Testis (tissue), 5 donors: Measurements from ENCODE around the gene TNNC2. TPM values are rescaled to one million over a fixed set of nuclear protein-coding genes. Genes with fewer than 3 reads are reported as not detected.
"Not testable (repeated sequence)": the region's sequence is repeated elsewhere in the genome, so short reads cannot be mapped to it uniquely, and the experiment has no call there.

Source experiments
- DNase-seq: peaks from one replicate; pipeline ENCODE4 v3.0.0-alpha.2; 2019
- H3K27ac ChIP-seq, 2 donors: fragments of 200-600 bp; sonication (generic); one replicate each; pipeline ENCODE4 v1.5.1; 2019
- H3K27me3 ChIP-seq: fragments of 200-600 bp; sonication (generic); one replicate; pipeline ENCODE4 v1.5.1; 2019
- H3K36me3 ChIP-seq: fragments of 200-600 bp; sonication (generic); one replicate; pipeline ENCODE4 v1.5.1; 2017; ENCODE audit warnings: low read depth; ENCODE audit errors: missing control alignments
- H3K4me1 ChIP-seq: fragments of 200-600 bp; sonication (generic); one replicate; pipeline ENCODE4 v1.5.1; 2019
- H3K4me3 ChIP-seq, 2 donors: fragments of 200-600 bp; sonication (generic); one replicate each; pipeline ENCODE4 v1.5.1; 2017 to 2019
- H3K9me3 ChIP-seq: fragments of 200-600 bp; sonication (generic); one replicate; pipeline ENCODE4 v1.5.1; 2017
- POLR2A ChIP-seq: fragments of 450-650 bp; IDR thresholded peaks from one replicate; pipeline ENCODE4 v1.6.1; 2017; ENCODE audit warnings: antibody characterized with exemption, mild to moderate bottlenecking, moderate library complexity
- WGBS, 2 donors: methylation state at CpG; one replicate each; pipeline ENCODE4 v1.1.5; 2018; 5-methylcytosine and 5-hydroxymethylcytosine counted together
- intact Hi-C: fragments of 100-400 bp; cut with DNase I; formaldehyde crosslinking; loops from one replicate; pipeline ENCODE4 v1.15.1; 2023; ENCODE audit warnings: low total_unique reads
- long read RNA-seq, 2 donors: transcript quantifications; one replicate each; lab custom pipeline, GENCODE V29; 2026
- polyA plus RNA-seq: library from polyadenylated mRNA; stranded (reverse); fragments of 350-450 nt; fragmentation: Illumina TruSeq; extraction: RNeasy Lipid Tissue Mini Kit (QIAGEN cat#74804); gene quantifications from one replicate; pipeline ENCODE4 v1.2.3, GENCODE V29; 2014; ENCODE audit warnings: low read depth, low replicate concordance; ENCODE audit not compliant: insufficient read depth
- total RNA-seq, 2 donors: library from RNA; depleted of rRNA; stranded (reverse); fragments of >200 nt; gene quantifications; one replicate each; pipeline ENCODE4 v1.2.3, GENCODE V29; 2016
- TF ChIP-seq, protein P1 (sequence below), 3 experiments: fragments of 450-650 bp in 2 of 3; fragments of 200-600 bp in 1 of 3; sonication (generic) in 1 of 3; IDR thresholded peaks; one replicate each; pipeline ENCODE4 v1.5.1; 2016 to 2019; ENCODE audit warnings: antibody characterized with exemption in 3 of 3, mild to moderate bottlenecking in 2 of 3, moderate library complexity in 1 of 3

TNNC2 gene
- total RNA-seq (1 to 10 TPM; 4.6 to 6.5 TPM), polyA plus RNA-seq (12.1 TPM)
- long read RNA-seq, donor 1, result 0 reads
- long read RNA-seq, donor 2, result 0 reads

DNA sequence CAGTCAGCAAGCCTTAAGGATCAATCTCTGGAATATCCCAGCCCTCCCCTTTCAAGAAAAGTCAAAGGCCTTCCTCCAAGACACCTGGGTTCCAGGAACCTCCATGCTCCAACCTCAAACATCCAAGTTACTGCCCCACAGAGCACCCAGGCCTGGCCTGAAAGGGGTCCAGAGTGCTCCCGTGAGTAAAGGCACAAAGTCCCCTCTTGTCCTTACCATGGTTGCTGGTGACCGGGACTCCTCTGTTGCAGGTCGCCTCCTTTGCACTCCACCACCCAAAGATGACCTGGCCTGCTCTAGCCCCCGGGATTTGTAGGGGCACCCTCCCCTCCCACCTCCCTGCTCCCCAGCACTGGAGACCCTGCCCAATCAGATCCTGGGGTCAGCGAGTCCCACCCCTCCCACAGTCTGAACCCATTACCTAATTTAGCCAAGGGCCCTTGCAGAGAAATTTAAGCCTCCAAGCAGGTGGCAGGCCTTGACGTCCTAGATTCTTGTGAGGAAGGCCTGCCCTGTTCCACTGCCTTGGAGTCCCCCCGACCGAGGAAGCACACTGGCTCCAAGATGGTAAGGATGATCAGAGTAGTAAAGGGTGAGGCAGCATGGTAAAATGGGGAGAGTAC is at the start of gene TNNC2:
TSS of gene TNNC2 (minus strand) at position 283 of the 623 bp plus-strand sequence. CDS start at position 219, 64 bp downstream.
- no peaks in the 10 kb centered on the region for H3K9me3 ChIP-seq
- H3K4me1 ChIP-seq, result peaks cover 27% of the 10 kb centered on the region
- 88 to 91% methylated on average over 7 to 8 of the region's 8 CpGs for WGBS, 2 donors
- TF ChIP-seq, protein P1, sequence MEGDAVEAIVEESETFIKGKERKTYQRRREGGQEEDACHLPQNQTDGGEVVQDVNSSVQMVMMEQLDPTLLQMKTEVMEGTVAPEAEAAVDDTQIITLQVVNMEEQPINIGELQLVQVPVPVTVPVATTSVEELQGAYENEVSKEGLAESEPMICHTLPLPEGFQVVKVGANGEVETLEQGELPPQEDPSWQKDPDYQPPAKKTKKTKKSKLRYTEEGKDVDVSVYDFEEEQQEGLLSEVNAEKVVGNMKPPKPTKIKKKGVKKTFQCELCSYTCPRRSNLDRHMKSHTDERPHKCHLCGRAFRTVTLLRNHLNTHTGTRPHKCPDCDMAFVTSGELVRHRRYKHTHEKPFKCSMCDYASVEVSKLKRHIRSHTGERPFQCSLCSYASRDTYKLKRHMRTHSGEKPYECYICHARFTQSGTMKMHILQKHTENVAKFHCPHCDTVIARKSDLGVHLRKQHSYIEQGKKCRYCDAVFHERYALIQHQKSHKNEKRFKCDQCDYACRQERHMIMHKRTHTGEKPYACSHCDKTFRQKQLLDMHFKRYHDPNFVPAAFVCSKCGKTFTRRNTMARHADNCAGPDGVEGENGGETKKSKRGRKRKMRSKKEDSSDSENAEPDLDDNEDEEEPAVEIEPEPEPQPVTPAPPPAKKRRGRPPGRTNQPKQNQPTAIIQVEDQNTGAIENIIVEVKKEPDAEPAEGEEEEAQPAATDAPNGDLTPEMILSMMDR (IDR thresholded peaks at IDR 0.05), result no peak
- TF ChIP-seq POLR2A, result no peak
- peak within 1 kb of the TSS in 1 of 2 donors; percentile 9 for H3K27ac ChIP-seq
- no peak for DNase-seq
- intact Hi-C loops, result no loop called here
- no peaks in the 10 kb centered on the region for H3K27me3 ChIP-seq
- H3K36me3 ChIP-seq, result no peaks in the 10 kb centered on the region
- no peak within 1 kb of the TSS for H3K4me3 ChIP-seq

DNA sequence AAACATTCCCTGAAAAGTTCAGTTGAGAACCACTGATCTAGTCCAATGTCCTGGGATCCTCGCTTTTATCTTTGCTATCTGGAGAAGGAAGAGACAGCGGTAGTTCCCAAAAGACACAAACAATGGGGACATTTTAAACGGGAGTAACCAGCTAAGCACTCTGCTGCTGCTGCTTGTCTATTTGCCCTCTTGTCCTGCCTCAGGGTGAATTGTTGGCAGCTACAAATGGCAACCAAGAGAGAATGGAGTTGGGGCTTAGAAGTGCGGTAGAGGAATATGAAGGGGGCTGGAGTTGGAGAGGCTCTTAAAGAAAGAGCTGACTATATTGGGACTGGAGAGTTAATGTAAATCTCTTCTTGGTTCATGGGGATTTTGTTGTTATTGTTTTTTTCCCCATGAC is 47.5 kb upstream of the TNNC2 start:
- H3K4me1 ChIP-seq, result peaks cover 8% of the 10 kb centered on the region
- intact Hi-C loops, result no loop called here
- DNase-seq, result no peak

DNA sequence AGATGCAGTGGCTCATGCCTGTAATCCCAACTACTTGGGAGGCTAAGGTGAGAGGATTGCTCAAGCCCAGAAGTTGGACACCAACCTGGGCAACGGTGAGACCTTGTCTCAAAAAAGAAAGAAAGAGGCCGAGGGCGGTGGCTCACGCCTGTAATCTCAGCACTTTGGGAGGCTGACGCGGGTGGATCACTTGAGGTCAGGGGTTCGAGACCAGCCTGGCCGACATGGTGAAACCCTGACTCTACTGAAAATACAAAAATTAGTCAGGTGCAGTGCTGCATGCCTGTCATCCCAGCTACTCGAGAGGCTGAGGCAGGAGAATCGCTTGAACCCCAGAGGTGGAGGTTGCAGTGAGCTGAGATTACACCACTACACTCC is 47.0 kb upstream of the TNNC2 start:
- H3K4me3 ChIP-seq, H3K9me3 ChIP-seq, H3K4me1 ChIP-seq, H3K27me3 ChIP-seq, H3K27ac ChIP-seq, intact Hi-C loops, DNase-seq, H3K36me3 ChIP-seq: not testable (repeated sequence)
- WGBS, 2 donors, result 92 to 93% methylated on average over 10 of the region's 10 CpGs

More for the DNA sequence above, 47.5 kb upstream of the TNNC2 start:
- no peak for TF ChIP-seq POLR2A
- TF ChIP-seq, protein P1 (IDR thresholded peaks at IDR 0.05), result no peak
- no peak overlapping the region for H3K4me3 ChIP-seq
- no peaks in the 10 kb centered on the region for H3K36me3 ChIP-seq
- no peak overlapping the region for H3K27ac ChIP-seq
- no peaks in the 10 kb centered on the region for H3K27me3 ChIP-seq
- 68 to 85% methylated on average over 4 of the region's 4 CpGs for WGBS, 2 donors
- no peaks in the 10 kb centered on the region for H3K9me3 ChIP-seq

DNA sequence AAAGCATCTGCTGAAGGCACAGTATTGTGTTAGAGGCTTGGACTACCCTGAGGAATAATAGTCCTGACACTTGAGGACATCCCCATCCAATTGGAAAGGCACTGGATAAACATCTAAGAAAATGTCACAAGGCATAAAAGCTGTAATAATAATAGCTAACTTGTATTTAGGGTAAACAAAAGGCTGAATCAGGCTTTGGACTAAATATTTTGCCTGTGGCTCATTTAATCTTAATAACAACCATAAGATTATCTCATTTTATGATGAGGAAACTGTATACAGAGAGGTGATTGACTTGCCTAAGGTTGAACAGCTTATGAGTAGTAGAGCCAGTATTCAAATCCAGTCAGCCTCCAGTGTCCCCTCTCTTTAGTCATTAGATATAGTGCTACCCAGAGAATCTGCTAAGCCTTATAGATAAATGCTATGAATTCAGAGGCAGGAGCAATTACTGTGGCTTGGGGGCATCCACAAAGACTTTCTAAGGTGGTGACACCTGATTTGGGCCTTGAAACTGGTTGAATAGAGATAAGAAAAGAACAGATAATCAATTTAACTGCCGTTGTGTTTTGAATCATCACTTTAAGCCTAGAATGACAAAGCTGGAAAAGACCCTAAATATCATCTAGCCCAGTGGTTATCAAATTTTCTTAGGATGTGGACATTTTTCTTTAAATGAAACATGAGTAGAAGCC is 46.4 kb upstream of the TNNC2 start:
- Histone ChIP-seq H3K27ac (no peak overlapping the region), H3K36me3 (no peaks in the 10 kb centered on the region), H3K4me1 (peaks cover 3% of the 10 kb centered on the region), H3K27me3 (no peaks in the 10 kb centered on the region), H3K9me3 (no peaks in the 10 kb centered on the region), H3K4me3 (no peak overlapping the region)
- no peak for DNase-seq
- 50 to 58% methylated on average over 1 of the region's 1 CpG for WGBS, 2 donors
- intact Hi-C loops, result no loop called here
- TF ChIP-seq, protein P1 (IDR thresholded peaks at IDR 0.05), result no peak
- no peak for TF ChIP-seq POLR2A

DNA sequence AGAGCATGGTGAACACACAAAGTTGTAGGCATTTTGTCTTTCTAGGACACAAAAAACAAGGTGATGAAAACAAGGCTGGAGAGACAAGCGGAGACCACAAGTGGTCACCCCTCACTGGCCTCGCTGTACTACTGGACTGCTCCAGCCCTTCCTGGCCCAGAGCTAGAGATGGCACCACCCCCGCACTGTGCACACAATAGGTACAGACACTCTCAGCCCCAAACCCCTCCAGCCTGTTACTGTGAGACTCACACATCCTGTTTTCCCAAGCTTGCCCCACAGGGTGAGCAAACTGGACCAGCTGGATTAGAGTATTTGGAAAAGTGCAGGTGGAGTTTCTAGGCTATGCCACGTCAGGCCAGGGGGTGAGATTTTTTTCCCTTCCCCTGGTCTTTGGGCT is 45.5 kb upstream of the TNNC2 start:
- Histone ChIP-seq H3K4me1 (peaks cover 4% of the 10 kb centered on the region), H3K27me3 (no peaks in the 10 kb centered on the region), H3K27ac (no peak overlapping the region), H3K36me3 (no peaks in the 10 kb centered on the region), H3K4me3 (no peak overlapping the region), H3K9me3 (no peaks in the 10 kb centered on the region)
- 86 to 93% methylated on average over 4 of the region's 4 CpGs for WGBS, 2 donors
- intact Hi-C loops, result no loop called here
- DNase-seq, result no peak
- no peak for TF ChIP-seq POLR2A
- TF ChIP-seq, protein P1 (IDR thresholded peaks at IDR 0.05), result no peak
